ENCODE data around the gene DNAH2. TPM values are rescaled to one million over a fixed set of nuclear protein-coding genes. Genes with fewer than 3 reads are reported as not detected.

DNAH2 gene
- total RNA-seq, 3 donors from 2014 or later = 0.16 to 1.5 (median 0.98) TPM

DNA sequence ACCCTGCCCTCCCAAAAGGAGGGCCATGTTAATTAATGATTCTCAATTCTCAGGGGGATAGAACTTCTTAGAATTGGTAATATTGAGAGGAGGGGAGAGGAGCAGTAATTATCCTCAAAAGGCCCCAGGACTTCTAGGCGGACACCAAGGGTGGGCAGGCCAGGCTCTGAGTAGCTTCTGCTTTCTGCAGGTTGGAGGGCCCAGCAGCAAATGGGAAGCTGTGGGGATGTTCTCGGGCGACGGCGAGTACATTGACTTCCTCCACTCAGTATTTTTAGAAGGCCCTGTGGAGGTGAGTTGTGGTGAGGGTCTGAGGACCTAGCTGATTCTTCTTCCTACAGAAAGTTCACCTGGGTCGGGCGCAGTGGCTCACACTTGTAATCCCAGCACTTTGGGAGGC lies 57.5 kb downstream of the DNAH2 start:
- H3K36me3 ChIP-seq = no peaks in the 10 kb centered on the region
- H3K9me3 ChIP-seq = no peaks in the 10 kb centered on the region
- TF ChIP-seq, protein P1, sequence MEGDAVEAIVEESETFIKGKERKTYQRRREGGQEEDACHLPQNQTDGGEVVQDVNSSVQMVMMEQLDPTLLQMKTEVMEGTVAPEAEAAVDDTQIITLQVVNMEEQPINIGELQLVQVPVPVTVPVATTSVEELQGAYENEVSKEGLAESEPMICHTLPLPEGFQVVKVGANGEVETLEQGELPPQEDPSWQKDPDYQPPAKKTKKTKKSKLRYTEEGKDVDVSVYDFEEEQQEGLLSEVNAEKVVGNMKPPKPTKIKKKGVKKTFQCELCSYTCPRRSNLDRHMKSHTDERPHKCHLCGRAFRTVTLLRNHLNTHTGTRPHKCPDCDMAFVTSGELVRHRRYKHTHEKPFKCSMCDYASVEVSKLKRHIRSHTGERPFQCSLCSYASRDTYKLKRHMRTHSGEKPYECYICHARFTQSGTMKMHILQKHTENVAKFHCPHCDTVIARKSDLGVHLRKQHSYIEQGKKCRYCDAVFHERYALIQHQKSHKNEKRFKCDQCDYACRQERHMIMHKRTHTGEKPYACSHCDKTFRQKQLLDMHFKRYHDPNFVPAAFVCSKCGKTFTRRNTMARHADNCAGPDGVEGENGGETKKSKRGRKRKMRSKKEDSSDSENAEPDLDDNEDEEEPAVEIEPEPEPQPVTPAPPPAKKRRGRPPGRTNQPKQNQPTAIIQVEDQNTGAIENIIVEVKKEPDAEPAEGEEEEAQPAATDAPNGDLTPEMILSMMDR (IDR thresholded peaks at IDR 0.05) = no peak
- TF ChIP-seq POLR2A (IDR thresholded peaks at IDR 0.05) (no peak), POLR2AphosphoS5 (IDR thresholded peaks at IDR 0.05) (no peak)
- no peak overlapping the region for H3K27ac ChIP-seq
- H3K4me3 ChIP-seq = no peak overlapping the region
- intact Hi-C loops (cut with DNase I; ENCODE audit: low total_unique reads) = no loop called here
- no peaks in the 10 kb centered on the region for H3K27me3 ChIP-seq
- H3K4me1 ChIP-seq = no peaks in the 10 kb centered on the region
- no peak for DNase-seq (ENCODE audit: low spot score in 2 of 2)

DNA sequence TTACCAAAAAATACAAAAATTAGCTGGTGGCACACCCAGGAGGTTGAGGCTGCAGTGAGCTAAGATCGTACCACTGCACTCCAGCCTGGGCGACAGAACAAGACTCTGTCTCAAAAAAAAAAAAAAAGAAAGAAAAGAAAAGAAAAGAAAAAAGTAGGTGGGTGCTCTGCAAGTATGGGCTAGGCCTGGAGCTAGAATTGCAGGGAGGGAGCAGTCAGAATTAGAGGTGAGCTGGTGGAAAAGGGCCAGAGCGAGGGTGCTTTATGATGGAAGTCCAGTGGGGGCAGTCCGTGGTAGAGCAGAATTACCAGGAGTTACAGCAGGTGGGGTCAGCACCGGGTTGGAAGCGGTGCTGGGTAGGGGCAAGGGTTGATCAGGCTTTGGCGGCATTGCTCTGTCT lies 59.5 kb downstream of the DNAH2 start:
- no peaks in the 10 kb centered on the region for H3K4me1 ChIP-seq
- intact Hi-C loops (cut with DNase I; ENCODE audit: low total_unique reads) = no loop called here
- no peak overlapping the region for H3K4me3 ChIP-seq

DNA sequence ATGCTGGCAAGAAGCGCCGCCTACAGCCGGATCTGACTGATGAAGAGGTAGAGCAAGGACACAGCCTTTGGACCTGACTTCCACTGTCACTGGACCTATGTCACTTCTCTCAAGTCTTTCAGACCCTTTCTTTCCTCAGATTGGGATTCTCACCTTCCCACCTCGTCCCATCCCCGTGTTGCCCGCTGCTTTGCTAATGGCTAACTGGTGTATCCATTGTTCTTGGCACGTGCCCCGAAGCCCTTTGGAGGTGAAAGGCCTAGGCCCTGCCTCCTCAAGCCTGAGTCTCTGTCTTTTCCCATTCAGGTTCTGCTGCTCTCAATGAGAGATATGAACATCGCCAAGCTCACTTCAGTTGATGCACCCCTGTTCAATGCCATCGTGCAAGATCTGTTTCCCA lies 63.2 kb downstream of the DNAH2 start:
- DNase-seq (ENCODE audit: low spot score in 2 of 2) = no peak
- H3K27ac ChIP-seq = no peak overlapping the region
- intact Hi-C loops (cut with DNase I; ENCODE audit: low total_unique reads) = no loop called here
- no peaks in the 10 kb centered on the region for H3K9me3 ChIP-seq
- TF ChIP-seq, protein P1 (IDR thresholded peaks at IDR 0.05) = no peak
- TF ChIP-seq POLR2AphosphoS5 (IDR thresholded peaks at IDR 0.05) = no peak
- no peak for TF ChIP-seq POLR2A (IDR thresholded peaks at IDR 0.05)
- no peaks in the 10 kb centered on the region for H3K27me3 ChIP-seq
- H3K4me3 ChIP-seq = no peak overlapping the region
- H3K36me3 ChIP-seq = no peaks in the 10 kb centered on the region
- no peaks in the 10 kb centered on the region for H3K4me1 ChIP-seq

More for the DNA sequence above, 59.5 kb downstream of the DNAH2 start:
- Histone ChIP-seq H3K27ac (no peak overlapping the region), H3K36me3 (no peaks in the 10 kb centered on the region), H3K27me3 (no peaks in the 10 kb centered on the region), H3K9me3 (no peaks in the 10 kb centered on the region)
- TF ChIP-seq POLR2A (IDR thresholded peaks at IDR 0.05) (no peak), POLR2AphosphoS5 (IDR thresholded peaks at IDR 0.05) (no peak)
- TF ChIP-seq, protein P1 (IDR thresholded peaks at IDR 0.05) = no peak
- DNase-seq (ENCODE audit: low spot score in 2 of 2) = no peak

DNA sequence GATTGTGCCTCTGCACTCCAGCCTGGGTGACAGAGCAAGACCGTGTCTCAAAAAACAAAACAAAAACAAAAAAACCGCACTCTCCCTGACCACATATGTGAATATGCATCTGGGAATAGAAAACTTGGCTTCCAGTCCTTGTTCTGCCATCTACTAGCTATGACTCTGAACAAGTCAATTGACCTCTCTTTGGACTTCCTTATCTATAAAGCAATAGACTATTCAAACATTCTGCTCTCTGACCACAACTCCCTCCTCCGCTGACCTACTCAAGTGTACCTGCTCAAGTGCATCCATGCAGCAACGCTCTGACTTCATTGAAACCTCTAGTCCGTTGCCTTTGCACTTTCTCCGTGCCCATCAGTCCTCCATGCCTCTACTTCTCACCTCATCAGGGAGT lies 63.9 kb downstream of the DNAH2 start:
- no peak for TF ChIP-seq POLR2A (IDR thresholded peaks at IDR 0.05)
- no peak for TF ChIP-seq POLR2AphosphoS5 (IDR thresholded peaks at IDR 0.05)
- TF ChIP-seq, protein P1 (IDR thresholded peaks at IDR 0.05) = no peak
- Histone ChIP-seq H3K36me3 (no peaks in the 10 kb centered on the region), H3K4me1 (no peaks in the 10 kb centered on the region), H3K9me3 (no peaks in the 10 kb centered on the region), H3K27me3 (no peaks in the 10 kb centered on the region), H3K27ac (no peak overlapping the region), H3K4me3 (no peak overlapping the region)
- DNase-seq (ENCODE audit: low spot score in 2 of 2) = no peak
- intact Hi-C loops (cut with DNase I; ENCODE audit: low total_unique reads) = no loop called here

- H3K4me1 ChIP-seq = no peaks in the 10 kb centered on the region
- TF ChIP-seq, protein P1 (IDR thresholded peaks at IDR 0.05) = no peak
- TF ChIP-seq POLR2A (IDR thresholded peaks at IDR 0.05) = no peak
- TF ChIP-seq POLR2AphosphoS5 (IDR thresholded peaks at IDR 0.05) = no peak
- no peak for DNase-seq (ENCODE audit: low spot score in 2 of 2)
- no peaks in the 10 kb centered on the region for H3K27me3 ChIP-seq
- no peaks in the 10 kb centered on the region for H3K36me3 ChIP-seq
- intact Hi-C loops (cut with DNase I; ENCODE audit: low total_unique reads) = no loop called here
- no peak overlapping the region for H3K4me3 ChIP-seq
- H3K9me3 ChIP-seq = no peaks in the 10 kb centered on the region
- H3K27ac ChIP-seq = no peak overlapping the region
These were observed 64.7 kb downstream of the DNAH2 start for GRCh38 chr17:7782240-7782639.

Measured in breast epithelium (tissue), 4 donors.